HepG2 (cell line): ENCODE results near the gene POLH. TPM values are rescaled to one million over a fixed set of nuclear protein-coding genes. Genes with fewer than 3 reads are reported as not detected.
A peak's percentile ranks its signal among the peaks of the same experiment; 100 is the strongest.

Experiments
- ATAD3A ChIP-seq: sonication (generic); formaldehyde crosslinking; IDR thresholded peaks from 2 replicates; pipeline ENCODE4 v1.4.0; 2020; ENCODE audit warnings: missing genetic modification reagents
- CEBPB ChIP-seq: IDR thresholded peaks from 2 replicates; pipeline ENCODE4 v1.6.1; 2011; ENCODE audit warnings: low read depth, low read length, improper control_type of control experiment, borderline replicate concordance
- CREB1 ChIP-seq, 2 experiments: fragments of 450-650 bp in 1 of 2; IDR thresholded peaks; 2 replicates each; pipeline ENCODE4 v1.6.1; 2016 to 2017; ENCODE audit warnings: control low read depth in 1 of 2, mild to moderate bottlenecking in 1 of 2, missing compliant biosample characterization in 1 of 2, missing genetic modification characterization in 1 of 2
- KAT8 ChIP-seq: IDR thresholded peaks from 2 replicates; pipeline ENCODE4 v1.6.1; 2016; ENCODE audit warnings: missing genetic modification reagents, missing compliant biosample characterization
- NONO ChIP-seq, 2 experiments: fragments of 450-650 bp in 1 of 2; sonication (generic) in 1 of 2; formaldehyde crosslinking in 1 of 2; IDR thresholded peaks in 1 of 2; conservative IDR thresholded peaks in 1 of 2; 2 replicates each; pipeline versions ENCODE4 v1.6.1 to v1.8.0; 2017 to 2022; ENCODE audit warnings: mild to moderate bottlenecking in 1 of 2, missing genetic modification reagents in 1 of 2, moderate library complexity in 1 of 2
- ZBTB38 ChIP-seq: sonication (generic); formaldehyde crosslinking; IDR thresholded peaks from 2 replicates; pipeline ENCODE4 v1.5.1; 2020; ENCODE audit warnings: mild to moderate bottlenecking, missing genetic modification reagents
- ZMYM2 ChIP-seq: sonication (generic); formaldehyde crosslinking; IDR thresholded peaks from 2 replicates; pipeline ENCODE4 v1.8.0; 2022; ENCODE audit warnings: mild to moderate bottlenecking, missing genetic modification reagents
- ZNF207 ChIP-seq: fragments of 450-650 bp; IDR thresholded peaks from 2 replicates; pipeline ENCODE4 v1.6.1; 2016; ENCODE audit warnings: antibody characterized with exemption, borderline replicate concordance
- ZNF24 ChIP-seq: fragments of 450-650 bp; IDR thresholded peaks from 2 replicates; pipeline ENCODE4 v1.6.1; 2017; ENCODE audit warnings: antibody characterized with exemption, mild to moderate bottlenecking
- ZNF530 ChIP-seq: sonication (generic); formaldehyde crosslinking; IDR thresholded peaks from 2 replicates; pipeline ENCODE4 v1.5.0; 2020; ENCODE audit warnings: low read depth, mild to moderate bottlenecking, missing genetic modification reagents
- polyA plus RNA-seq, 8 experiments: library from polyadenylated mRNA; depleted of rRNA in 3 of 8; stranded (reverse) in 7 of 8; unstranded in 1 of 8; fragments of >200 nt; fragmentation: Illumina TruSeq in 4 of 8; extraction: Trizol in 4 of 8; gene quantifications; 2 replicates each; pipeline versions ENCODE4 v1.2.1 to v1.2.3, GENCODE V29; 2011 to 2016; ENCODE audit warnings: low read depth in 4 of 8, missing spikeins in 1 of 8, mixed read lengths in 1 of 8; ENCODE audit not compliant: insufficient read depth in 1 of 8
- total RNA-seq, 5 experiments: library from RNA; depleted of rRNA; stranded (reverse); fragments of >200 nt; fragmentation: Illumina TruSeq; extraction: Trizol; gene quantifications; 2 replicates each; pipeline ENCODE4 v1.2.3, GENCODE V29; 2016; ENCODE audit warnings: low read depth in 1 of 5
- TF ChIP-seq, protein P1 (sequence below): sonication (generic); formaldehyde crosslinking; IDR thresholded peaks from 2 replicates; pipeline ENCODE4 v1.4.0; 2020; ENCODE audit warnings: mild to moderate bottlenecking, missing genetic modification reagents, borderline replicate concordance
- TF ChIP-seq, protein P2 (sequence below): sonication (generic); formaldehyde crosslinking; IDR thresholded peaks from 2 replicates; pipeline ENCODE4 v1.5.1; 2020; ENCODE audit warnings: mild to moderate bottlenecking, missing genetic modification reagents
- TF ChIP-seq, protein P3 (sequence below): IDR thresholded peaks from 2 replicates; pipeline ENCODE4 v1.6.1; 2016
- TF ChIP-seq, protein P4 (sequence below): sonication (generic); formaldehyde crosslinking; conservative IDR thresholded peaks from 2 replicates; pipeline ENCODE4 v1.4.0; 2020; ENCODE audit warnings: mild to moderate bottlenecking, missing genetic modification reagents, moderate library complexity

Gene POLH
- total and polyA plus RNA-seq, 2 of the 13 experiments (the other 11 are each of a cell fraction or from before 2014, with no cell fraction given) = 11.6 to 25.0 TPM

DNA sequence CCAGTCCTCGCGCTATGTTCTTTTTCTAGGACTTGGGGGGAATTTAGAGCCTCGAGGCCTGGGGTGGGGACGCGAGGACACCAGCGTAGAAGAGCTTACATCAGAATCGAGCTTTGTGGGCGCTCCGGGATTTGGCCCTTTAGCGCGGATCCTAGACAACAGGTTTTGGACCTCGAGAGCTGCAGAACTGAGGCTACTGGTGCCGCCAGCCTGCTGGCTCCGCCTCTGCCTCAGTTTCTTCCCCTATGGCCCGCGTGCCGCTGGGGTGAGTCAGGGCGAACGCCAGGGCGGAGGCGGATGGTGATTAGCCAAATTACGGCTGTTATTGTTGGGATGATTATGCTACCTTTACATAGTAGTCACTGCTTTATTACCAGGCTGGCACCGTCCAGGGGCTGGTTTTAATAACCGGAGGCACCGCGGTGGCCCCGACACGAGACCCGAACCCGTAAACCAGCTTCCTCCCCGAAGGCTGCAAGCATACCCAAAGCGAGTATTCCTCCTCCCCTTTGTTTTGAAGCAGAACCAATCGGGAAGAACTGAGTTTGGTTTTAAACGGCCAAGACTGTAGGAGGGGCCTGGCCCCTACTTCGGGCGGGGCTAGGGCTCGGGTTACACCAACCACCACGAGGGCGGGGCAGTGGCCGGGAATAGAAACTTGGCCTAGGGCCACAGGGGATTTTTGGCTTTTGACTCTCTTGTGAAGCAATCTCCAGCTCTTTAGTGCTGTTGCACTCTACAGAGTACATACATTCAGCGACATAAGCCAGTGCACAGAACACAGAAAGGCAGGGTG lies 53.7 kb downstream of the POLH start (continued):
- TF ChIP-seq, protein P1, sequence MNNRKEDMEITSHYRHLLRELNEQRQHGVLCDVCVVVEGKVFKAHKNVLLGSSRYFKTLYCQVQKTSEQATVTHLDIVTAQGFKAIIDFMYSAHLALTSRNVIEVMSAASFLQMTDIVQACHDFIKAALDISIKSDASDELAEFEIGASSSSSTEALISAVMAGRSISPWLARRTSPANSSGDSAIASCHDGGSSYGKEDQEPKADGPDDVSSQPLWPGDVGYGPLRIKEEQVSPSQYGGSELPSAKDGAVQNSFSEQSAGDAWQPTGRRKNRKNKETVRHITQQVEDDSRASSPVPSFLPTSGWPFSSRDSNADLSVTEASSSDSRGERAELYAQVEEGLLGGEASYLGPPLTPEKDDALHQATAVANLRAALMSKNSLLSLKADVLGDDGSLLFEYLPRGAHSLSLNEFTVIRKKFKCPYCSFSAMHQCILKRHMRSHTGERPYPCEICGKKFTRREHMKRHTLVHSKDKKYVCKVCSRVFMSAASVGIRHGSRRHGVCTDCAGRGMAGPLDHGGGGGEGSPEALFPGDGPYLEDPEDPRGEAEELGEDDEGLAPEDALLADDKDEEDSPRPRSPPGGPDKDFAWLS (CRISPR knock-in tag) = 0 out of 2 replicates have a peak, but pooled peaks have one; percentile 16
- TF ChIP-seq, protein P2, sequence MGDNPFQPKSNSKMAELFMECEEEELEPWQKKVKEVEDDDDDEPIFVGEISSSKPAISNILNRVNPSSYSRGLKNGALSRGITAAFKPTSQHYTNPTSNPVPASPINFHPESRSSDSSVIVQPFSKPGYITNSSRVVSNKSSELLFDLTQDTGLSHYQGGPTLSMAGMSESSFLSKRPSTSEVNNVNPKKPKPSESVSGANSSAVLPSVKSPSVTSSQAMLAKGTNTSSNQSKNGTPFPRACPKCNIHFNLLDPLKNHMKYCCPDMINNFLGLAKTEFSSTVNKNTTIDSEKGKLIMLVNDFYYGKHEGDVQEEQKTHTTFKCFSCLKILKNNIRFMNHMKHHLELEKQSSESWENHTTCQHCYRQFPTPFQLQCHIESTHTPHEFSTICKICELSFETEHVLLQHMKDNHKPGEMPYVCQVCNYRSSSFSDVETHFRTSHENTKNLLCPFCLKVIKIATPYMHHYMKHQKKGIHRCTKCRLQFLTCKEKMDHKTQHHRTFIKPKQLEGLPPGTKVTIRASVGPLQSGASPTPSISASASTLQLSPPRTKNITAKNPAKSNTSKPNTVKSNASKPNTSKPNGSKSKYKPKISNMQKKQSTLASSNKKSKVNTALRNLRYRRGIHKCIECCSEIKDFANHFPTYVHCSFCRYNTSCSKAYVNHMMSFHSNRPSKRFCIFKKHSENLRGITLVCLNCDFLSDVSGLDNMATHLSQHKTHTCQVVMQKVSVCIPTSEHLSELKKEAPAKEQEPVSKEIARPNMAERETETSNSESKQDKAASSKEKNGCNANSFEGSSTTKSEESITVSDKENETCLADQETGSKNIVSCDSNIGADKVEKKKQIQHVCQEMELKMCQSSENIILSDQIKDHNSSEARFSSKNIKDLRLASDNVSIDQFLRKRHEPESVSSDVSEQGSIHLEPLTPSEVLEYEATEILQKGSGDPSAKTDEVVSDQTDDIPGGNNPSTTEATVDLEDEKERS (CRISPR knock-in tag) = peak; percentile 58; the same call in 1 of the 2 replicates
- TF ChIP-seq, protein P3, sequence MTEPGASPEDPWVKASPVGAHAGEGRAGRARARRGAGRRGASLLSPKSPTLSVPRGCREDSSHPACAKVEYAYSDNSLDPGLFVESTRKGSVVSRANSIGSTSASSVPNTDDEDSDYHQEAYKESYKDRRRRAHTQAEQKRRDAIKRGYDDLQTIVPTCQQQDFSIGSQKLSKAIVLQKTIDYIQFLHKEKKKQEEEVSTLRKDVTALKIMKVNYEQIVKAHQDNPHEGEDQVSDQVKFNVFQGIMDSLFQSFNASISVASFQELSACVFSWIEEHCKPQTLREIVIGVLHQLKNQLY (CRISPR knock-in tag) = peak; percentile 18; the same call in 1 of the 2 replicates
- TF ChIP-seq KAT8 (CRISPR knock-in tag) (peak; percentile 66), NONO (IDR thresholded peaks at IDR 0.05) (no peak), NONO (CRISPR knock-in tag; conservative IDR thresholded peaks at IDR 0.05) (peak; percentile 60), ZNF24 (no peak), ZBTB38 (CRISPR knock-in tag) (no peak; the same call in 1 of the 2 replicates), ZNF530 (CRISPR knock-in tag) (no peak), ATAD3A (CRISPR knock-in tag) (no peak), ZNF207 (no peak), ZMYM2 (CRISPR knock-in tag) (peak; percentile 91), CREB1 (IDR thresholded peaks at IDR 0.05) (0 out of 2 replicates have a peak, but pooled peaks have one; percentile 16), CREB1 (CRISPR knock-in tag; IDR thresholded peaks at IDR 0.05) (no peak; the same call in 1 of the 2 replicates), CEBPB (peak; percentile 97)
- TF ChIP-seq, protein P4, sequence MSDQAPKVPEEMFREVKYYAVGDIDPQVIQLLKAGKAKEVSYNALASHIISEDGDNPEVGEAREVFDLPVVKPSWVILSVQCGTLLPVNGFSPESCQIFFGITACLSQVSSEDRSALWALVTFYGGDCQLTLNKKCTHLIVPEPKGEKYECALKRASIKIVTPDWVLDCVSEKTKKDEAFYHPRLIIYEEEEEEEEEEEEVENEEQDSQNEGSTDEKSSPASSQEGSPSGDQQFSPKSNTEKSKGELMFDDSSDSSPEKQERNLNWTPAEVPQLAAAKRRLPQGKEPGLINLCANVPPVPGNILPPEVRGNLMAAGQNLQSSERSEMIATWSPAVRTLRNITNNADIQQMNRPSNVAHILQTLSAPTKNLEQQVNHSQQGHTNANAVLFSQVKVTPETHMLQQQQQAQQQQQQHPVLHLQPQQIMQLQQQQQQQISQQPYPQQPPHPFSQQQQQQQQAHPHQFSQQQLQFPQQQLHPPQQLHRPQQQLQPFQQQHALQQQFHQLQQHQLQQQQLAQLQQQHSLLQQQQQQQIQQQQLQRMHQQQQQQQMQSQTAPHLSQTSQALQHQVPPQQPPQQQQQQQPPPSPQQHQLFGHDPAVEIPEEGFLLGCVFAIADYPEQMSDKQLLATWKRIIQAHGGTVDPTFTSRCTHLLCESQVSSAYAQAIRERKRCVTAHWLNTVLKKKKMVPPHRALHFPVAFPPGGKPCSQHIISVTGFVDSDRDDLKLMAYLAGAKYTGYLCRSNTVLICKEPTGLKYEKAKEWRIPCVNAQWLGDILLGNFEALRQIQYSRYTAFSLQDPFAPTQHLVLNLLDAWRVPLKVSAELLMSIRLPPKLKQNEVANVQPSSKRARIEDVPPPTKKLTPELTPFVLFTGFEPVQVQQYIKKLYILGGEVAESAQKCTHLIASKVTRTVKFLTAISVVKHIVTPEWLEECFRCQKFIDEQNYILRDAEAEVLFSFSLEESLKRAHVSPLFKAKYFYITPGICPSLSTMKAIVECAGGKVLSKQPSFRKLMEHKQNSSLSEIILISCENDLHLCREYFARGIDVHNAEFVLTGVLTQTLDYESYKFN (CRISPR knock-in tag) = peak; percentile 78; the same call in 1 of the 2 replicates
